ENCODE data around the gene PGF. TPM values are rescaled to one million over a fixed set of nuclear protein-coding genes. Genes with fewer than 3 reads are reported as not detected.

The PGF gene
- total and polyA plus RNA-seq, 4 donors = 7.6 to 33.7 (median 22.7) TPM

DNA sequence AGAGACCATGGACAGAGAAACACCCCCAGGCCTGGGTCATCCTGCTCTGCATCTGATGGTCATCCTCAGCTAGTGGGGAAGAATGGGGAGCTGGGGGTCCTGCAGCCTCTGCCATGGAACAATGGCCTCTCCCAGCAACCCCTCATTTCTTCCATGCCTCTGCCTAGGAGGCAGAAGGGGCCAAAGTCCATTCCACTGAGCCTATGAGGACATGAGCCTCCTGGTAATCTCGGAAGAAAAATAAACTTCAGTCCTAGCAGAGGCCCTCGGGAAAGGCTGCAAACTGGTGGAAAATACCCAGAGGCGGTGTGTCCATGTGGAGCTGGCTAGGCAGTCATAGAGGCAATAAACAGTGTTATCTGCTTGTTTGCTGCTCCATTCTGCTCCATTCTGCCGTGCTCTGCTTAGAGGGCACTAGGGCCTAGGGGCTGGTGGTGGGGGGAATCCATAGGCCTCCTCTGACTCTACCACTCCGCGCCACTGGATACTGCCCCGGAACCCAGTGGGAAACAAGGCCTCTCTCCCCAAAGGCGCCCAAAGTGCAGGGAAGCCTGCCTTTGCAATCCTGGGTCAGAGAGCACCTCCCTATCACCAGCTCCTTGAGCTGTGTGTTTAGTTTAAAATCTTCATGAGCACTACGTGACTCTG is 4.5 kb downstream of the PGF start:
- WGBS, 2 donors = 79 to 85% methylated on average over 9 of the region's 9 CpGs
- no peaks in the 10 kb centered on the region for H3K9me3 ChIP-seq (ENCODE audit: control insufficient read depth, low read length)
- H3K4me1 ChIP-seq (ENCODE audit: control insufficient read depth in 1 of 2, insufficient read depth in 2 of 2, low read length in 2 of 2) = no peaks in the 10 kb centered on the region
- H3K27me3 ChIP-seq (ENCODE audit: control insufficient read depth in 1 of 2, insufficient read depth in 2 of 2, low read length in 1 of 2) = no peaks in the 10 kb centered on the region
- no peak overlapping the region for H3K27ac ChIP-seq (ENCODE audit: low read depth in 1 of 2, low read length in 2 of 2)
- H3K4me3 ChIP-seq (ENCODE audit: low read length in 2 of 2) = no peak overlapping the region
- no peaks in the 10 kb centered on the region for H3K36me3 ChIP-seq (ENCODE audit: control insufficient read depth in 1 of 2, insufficient read depth in 2 of 2, low read length in 1 of 2)
- intact Hi-C loops (cut with DNase I) = no loop called here
- ATAC-seq (ENCODE audit: low FRiP score) (no peak), DNase-seq (peak; percentile 16 to 35)

GRCh38 chr14:74949859-74950573 is 5.4 kb downstream of the PGF start:
- intact Hi-C loops (cut with DNase I) = loop anchor here (5.0 to 10.0 kb wide), 3 partner anchors 38 to 115 kb away; partner anchors contain the start of genes ACYP1 (in 1 of the 2) and ZC2HC1C (in 1 of the 2)
- no peak overlapping the region for H3K27ac ChIP-seq (ENCODE audit: low read depth in 1 of 2, low read length in 2 of 2)
- H3K36me3 ChIP-seq (ENCODE audit: control insufficient read depth in 1 of 2, insufficient read depth in 2 of 2, low read length in 1 of 2) = no peaks in the 10 kb centered on the region
- H3K4me3 ChIP-seq (ENCODE audit: low read length in 2 of 2) = no peak overlapping the region
- no peaks in the 10 kb centered on the region for H3K4me1 ChIP-seq (ENCODE audit: control insufficient read depth in 1 of 2, insufficient read depth in 2 of 2, low read length in 2 of 2)
- ATAC-seq (ENCODE audit: low FRiP score) = no peak
- DNase-seq = peak in 1 of 2 donors; percentile 50
- no peaks in the 10 kb centered on the region for H3K27me3 ChIP-seq (ENCODE audit: control insufficient read depth in 1 of 2, insufficient read depth in 2 of 2, low read length in 1 of 2)
- 81 to 88% methylated on average over 17 of the region's 17 CpGs for WGBS, 2 donors
- no peaks in the 10 kb centered on the region for H3K9me3 ChIP-seq (ENCODE audit: control insufficient read depth, low read length)

GRCh38 chr14:74949191-74949601 is 6.2 kb downstream of the PGF start:
- DNase-seq = peak in 1 of 2 donors; percentile 69
- H3K4me3 ChIP-seq (ENCODE audit: low read length in 2 of 2) = no peak overlapping the region
- no peaks in the 10 kb centered on the region for H3K36me3 ChIP-seq (ENCODE audit: control insufficient read depth in 1 of 2, insufficient read depth in 2 of 2, low read length in 1 of 2)
- no peaks in the 10 kb centered on the region for H3K27me3 ChIP-seq (ENCODE audit: control insufficient read depth in 1 of 2, insufficient read depth in 2 of 2, low read length in 1 of 2)
- intact Hi-C loops (cut with DNase I) = loop anchor here (5.0 to 10.0 kb wide), 3 partner anchors 37 to 116 kb away; partner anchors contain the start of genes ACYP1 (in 1 of the 2) and ZC2HC1C (in 1 of the 2)
- no peak for ATAC-seq (ENCODE audit: low FRiP score)
- no peaks in the 10 kb centered on the region for H3K9me3 ChIP-seq (ENCODE audit: control insufficient read depth, low read length)
- H3K27ac ChIP-seq (ENCODE audit: low read depth in 1 of 2, low read length in 2 of 2) = no peak overlapping the region
- 94 to 96% methylated on average over 16 of the region's 16 CpGs for WGBS, 2 donors
- no peaks in the 10 kb centered on the region for H3K4me1 ChIP-seq (ENCODE audit: control insufficient read depth in 1 of 2, insufficient read depth in 2 of 2, low read length in 2 of 2)

DNA sequence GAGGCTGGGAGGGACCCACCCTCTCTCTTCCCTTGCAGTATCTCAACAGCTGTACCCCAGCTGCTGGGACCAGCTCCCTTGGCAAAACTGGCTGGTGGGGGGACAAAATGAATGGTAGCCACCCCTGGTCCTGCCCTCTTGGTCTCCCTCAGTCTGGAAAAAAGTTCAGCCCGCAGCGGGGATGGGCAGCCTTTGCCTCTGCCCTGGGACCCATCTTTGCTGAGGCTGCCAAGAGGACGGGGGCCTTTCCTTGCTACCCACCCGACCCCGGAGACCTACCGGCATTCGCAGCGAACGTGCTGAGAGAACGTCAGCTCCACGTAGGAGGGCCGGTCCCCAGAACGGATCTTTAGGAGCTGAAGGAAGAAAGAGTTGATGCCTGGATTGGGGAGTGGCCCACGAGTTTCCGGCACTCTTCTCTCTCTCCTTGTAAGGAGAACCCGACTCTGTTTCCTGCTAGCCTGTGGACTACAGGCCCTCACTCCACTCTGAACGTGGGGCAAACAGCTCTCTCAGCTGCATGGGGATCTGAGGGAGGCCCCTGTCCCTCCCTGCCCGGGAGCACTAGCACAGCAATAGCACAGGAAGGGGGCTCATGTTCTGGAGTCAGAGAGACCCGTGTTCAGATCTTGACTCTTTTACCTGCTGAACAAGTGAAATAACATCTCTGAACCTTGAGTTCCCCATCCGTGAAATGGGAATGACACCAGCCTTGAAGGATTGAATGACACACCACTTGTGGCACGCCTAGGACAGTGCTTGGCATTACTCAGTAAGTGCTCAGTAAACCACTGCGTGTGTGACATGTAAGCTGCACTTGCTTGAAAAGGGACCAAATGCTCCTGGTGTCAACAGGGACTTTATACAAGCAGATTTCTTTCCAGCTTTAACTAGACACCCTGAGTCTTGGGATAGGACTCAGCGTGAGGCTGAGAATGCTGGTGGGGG is 6.9 kb downstream of the PGF start:
- WGBS, 2 donors = 84% methylated on average over 23 of the region's 23 CpGs
- no peak overlapping the region for H3K4me3 ChIP-seq (ENCODE audit: low read length in 2 of 2)
- H3K9me3 ChIP-seq (ENCODE audit: control insufficient read depth, low read length) = no peaks in the 10 kb centered on the region
- intact Hi-C loops (cut with DNase I) = loop anchor here (5.0 to 10.0 kb wide), 3 partner anchors 36 to 116 kb away; partner anchors contain the start of genes ACYP1 (in 1 of the 2) and ZC2HC1C (in 1 of the 2)
- ATAC-seq (ENCODE audit: low FRiP score) = no peak
- no peak overlapping the region for H3K27ac ChIP-seq (ENCODE audit: low read depth in 1 of 2, low read length in 2 of 2)
- peak in 1 of 2 donors; percentile 73 for DNase-seq
- H3K27me3 ChIP-seq (ENCODE audit: control insufficient read depth in 1 of 2, insufficient read depth in 2 of 2, low read length in 1 of 2) = no peaks in the 10 kb centered on the region
- H3K36me3 ChIP-seq (ENCODE audit: control insufficient read depth in 1 of 2, insufficient read depth in 2 of 2, low read length in 1 of 2) = no peaks in the 10 kb centered on the region
- H3K4me1 ChIP-seq (ENCODE audit: control insufficient read depth in 1 of 2, insufficient read depth in 2 of 2, low read length in 2 of 2) = no peaks in the 10 kb centered on the region

- Histone ChIP-seq H3K36me3 (ENCODE audit: control insufficient read depth in 1 of 2, insufficient read depth in 2 of 2, low read length in 1 of 2) (no peaks in the 10 kb centered on the region), H3K27ac (ENCODE audit: low read depth in 1 of 2, low read length in 2 of 2) (no peak overlapping the region), H3K9me3 (ENCODE audit: control insufficient read depth, low read length) (no peaks in the 10 kb centered on the region), H3K27me3 (ENCODE audit: control insufficient read depth in 1 of 2, insufficient read depth in 2 of 2, low read length in 1 of 2) (no peaks in the 10 kb centered on the region), H3K4me3 (ENCODE audit: low read length in 2 of 2) (no peak overlapping the region), H3K4me1 (ENCODE audit: control insufficient read depth in 1 of 2, insufficient read depth in 2 of 2, low read length in 2 of 2) (no peaks in the 10 kb centered on the region)
- intact Hi-C loops (cut with DNase I) = loop anchor here (2.0 to 10.0 kb wide), 4 partner anchors 35 to 141 kb away; partner anchors contain the start of genes ACYP1 (in 1 of the 2) and ZC2HC1C (in 1 of the 2)
- WGBS, 2 donors = 88 to 89% methylated on average over 13 of the region's 13 CpGs
- ATAC-seq (ENCODE audit: low FRiP score) (no peak), DNase-seq (no peak)
Observed at GRCh38 chr14:74947353-74948227, 7.8 kb downstream of the PGF start.

- H3K27me3 ChIP-seq (ENCODE audit: control insufficient read depth in 1 of 2, insufficient read depth in 2 of 2, low read length in 1 of 2) = no peaks in the 10 kb centered on the region
- H3K4me3 ChIP-seq (ENCODE audit: low read length in 2 of 2) = no peak overlapping the region
- H3K27ac ChIP-seq (ENCODE audit: low read depth in 1 of 2, low read length in 2 of 2) = peak overlapping the region in 1 of 2 donors; percentile 55
- no peaks in the 10 kb centered on the region for H3K9me3 ChIP-seq (ENCODE audit: control insufficient read depth, low read length)
- peak; percentile 65 for ATAC-seq (ENCODE audit: low FRiP score)
- DNase-seq = peak; percentile 59 to 71
- no peaks in the 10 kb centered on the region for H3K4me1 ChIP-seq (ENCODE audit: control insufficient read depth in 1 of 2, insufficient read depth in 2 of 2, low read length in 2 of 2)
- no peaks in the 10 kb centered on the region for H3K36me3 ChIP-seq (ENCODE audit: control insufficient read depth in 1 of 2, insufficient read depth in 2 of 2, low read length in 1 of 2)
- intact Hi-C loops (cut with DNase I) = loop anchor here (2.0 to 10.0 kb wide), 4 partner anchors 34 to 142 kb away; partner anchors contain the start of genes ACYP1 (in 1 of the 2) and ZC2HC1C (in 1 of the 2)
- WGBS, 2 donors = 10 to 11% methylated on average over 5 of the region's 5 CpGs
Observed at GRCh38 chr14:74946659-74947281, 8.6 kb downstream of the PGF start.

GRCh38 chr14:74945852-74946658 is 9.3 kb downstream of the PGF start:
- DNase-seq (peak; percentile 85 to 92), ATAC-seq (ENCODE audit: low FRiP score) (peak; percentile 88)
- 38 to 41% methylated on average over 14 to 17 of the region's 17 CpGs for WGBS, 2 donors
- H3K4me1 ChIP-seq (ENCODE audit: control insufficient read depth in 1 of 2, insufficient read depth in 2 of 2, low read length in 2 of 2) = no peaks in the 10 kb centered on the region
- no peaks in the 10 kb centered on the region for H3K27me3 ChIP-seq (ENCODE audit: control insufficient read depth in 1 of 2, insufficient read depth in 2 of 2, low read length in 1 of 2)
- H3K9me3 ChIP-seq (ENCODE audit: control insufficient read depth, low read length) = no peaks in the 10 kb centered on the region
- no peaks in the 10 kb centered on the region for H3K36me3 ChIP-seq (ENCODE audit: control insufficient read depth in 1 of 2, insufficient read depth in 2 of 2, low read length in 1 of 2)
- peak overlapping the region in 1 of 2 donors; percentile 19 for H3K27ac ChIP-seq (ENCODE audit: low read depth in 1 of 2, low read length in 2 of 2)
- intact Hi-C loops (cut with DNase I) = loop anchor here (2.0 to 10.0 kb wide), 4 partner anchors 34 to 143 kb away; partner anchors contain the start of genes ACYP1 (in 1 of the 2) and ZC2HC1C (in 1 of the 2)
- no peak overlapping the region for H3K4me3 ChIP-seq (ENCODE audit: low read length in 2 of 2)

All from aorta (tissue), 5 donors.